Measurements from ENCODE around the gene ANGPTL2. TPM values are rescaled to one million over a fixed set of nuclear protein-coding genes. Genes with fewer than 3 reads are reported as not detected.

Gene ANGPTL2
- total RNA-seq, 6 donors from 2014 or later: 3.9 to 26.0 (median 7.9) TPM

- ATAC-seq (ENCODE audit: low FRiP score in 2 of 2) (no peak), DNase-seq (no peak)
- 96 to 100% methylated on average over 4 of the region's 4 CpGs for whole genome bisulfite sequencing, 2 donors
- Histone ChIP-seq H3K36me3 (no peaks in the 10 kb centered on the region), H3K4me1 (peaks cover 21 to 28% (median 26%) of the 10 kb centered on the region in 4 donors), H3K9me3 (no peaks in the 10 kb centered on the region), H3K27ac (no peak overlapping the region), H3K27me3 (no peaks in the 10 kb centered on the region), H3K4me3 (no peak overlapping the region)
- TF ChIP-seq POLR2A (IDR thresholded peaks at IDR 0.05) (no peak), CTCF (IDR thresholded peaks at IDR 0.05) (no peak), EP300 (IDR thresholded peaks at IDR 0.05) (no peak)
Observed at GRCh38 chr9:127117801-127118200, 4.6 kb downstream of the ANGPTL2 start.

- Histone ChIP-seq H3K36me3 (no peaks in the 10 kb centered on the region), H3K4me1 (peaks cover 21 to 28% (median 26%) of the 10 kb centered on the region in 4 donors), H3K9me3 (no peaks in the 10 kb centered on the region), H3K4me3 (no peak overlapping the region), H3K27me3 (no peaks in the 10 kb centered on the region), H3K27ac (no peak overlapping the region)
- TF ChIP-seq CTCF (IDR thresholded peaks at IDR 0.05): no peak
- no peak for TF ChIP-seq EP300 (IDR thresholded peaks at IDR 0.05)
- no peak for TF ChIP-seq POLR2AphosphoS5 (IDR thresholded peaks at IDR 0.05)
- no peak for TF ChIP-seq POLR2A (IDR thresholded peaks at IDR 0.05)
- ATAC-seq (ENCODE audit: low FRiP score in 2 of 2) (no peak), DNase-seq (no peak)
- WGBS, 2 donors: 80 to 94% methylated on average over 2 of the region's 2 CpGs
Observed at GRCh38 chr9:127116957-127117356, 5.5 kb downstream of the ANGPTL2 start.

GRCh38 chr9:127116088-127116726 lies 6.2 kb downstream of the ANGPTL2 start:
- Histone ChIP-seq H3K27ac (no peak overlapping the region), H3K9me3 (no peaks in the 10 kb centered on the region), H3K4me1 (peaks cover 18 to 21% (median 20%) of the 10 kb centered on the region in 4 donors), H3K4me3 (no peak overlapping the region), H3K36me3 (no peaks in the 10 kb centered on the region), H3K27me3 (no peaks in the 10 kb centered on the region)
- no peak for TF ChIP-seq EP300 (IDR thresholded peaks at IDR 0.05)
- TF ChIP-seq CTCF (IDR thresholded peaks at IDR 0.05): no peak
- TF ChIP-seq POLR2A (IDR thresholded peaks at IDR 0.05): no peak
- TF ChIP-seq POLR2AphosphoS5 (IDR thresholded peaks at IDR 0.05): no peak
- 81 to 96% methylated on average over 6 of the region's 6 CpGs for WGBS, 2 donors
- DNase-seq: no peak
- no peak for ATAC-seq (ENCODE audit: low FRiP score in 2 of 2)

GRCh38 chr9:127114606-127115005 lies 7.8 kb downstream of the ANGPTL2 start:
- H3K4me3 ChIP-seq: no peak overlapping the region
- no peak for ATAC-seq (ENCODE audit: low FRiP score in 2 of 2)
- H3K27me3 ChIP-seq: no peaks in the 10 kb centered on the region
- DNase-seq: no peak
- no peaks in the 10 kb centered on the region for H3K36me3 ChIP-seq
- no peak overlapping the region for H3K27ac ChIP-seq
- WGBS, 2 donors: 93 to 95% methylated on average over 4 of the region's 5 CpGs
- peaks cover 19 to 22% (median 21%) of the 10 kb centered on the region in 4 donors for H3K4me1 ChIP-seq
- TF ChIP-seq EP300 (IDR thresholded peaks at IDR 0.05) (no peak), POLR2A (IDR thresholded peaks at IDR 0.05) (no peak), POLR2AphosphoS5 (IDR thresholded peaks at IDR 0.05) (no peak), CTCF (IDR thresholded peaks at IDR 0.05) (no peak)
- H3K9me3 ChIP-seq: no peaks in the 10 kb centered on the region
